Immature natural killer cell (primary cell): ENCODE measurements around the gene PRDM16. TPM values are rescaled to one million over a fixed set of nuclear protein-coding genes. Genes with fewer than 3 reads are reported as not detected.

ENCODE experiments used
- DNase-seq, 3 donors: peaks; one replicate each; pipeline ENCODE4 v3.0.0; 2022; ENCODE audit warnings: mixed read lengths in 1 of 3
- H3K27ac Mint-ChIP-seq, 6 donors: one replicate each; pipeline ENCODE4 v1.8.0; 2020; ENCODE audit warnings: mixed read lengths in 6 of 6, mild to moderate bottlenecking in 5 of 6, inconsistent platforms in 4 of 6, moderate library complexity in 3 of 6
- H3K27me3 Mint-ChIP-seq, 3 donors: one replicate each; pipeline ENCODE4 v1.8.0; 2020 to 2021; ENCODE audit warnings: low read depth in 3 of 3, mild to moderate bottlenecking in 3 of 3, mixed read lengths in 3 of 3, moderate library complexity in 3 of 3, inconsistent platforms in 1 of 3
- H3K36me3 Mint-ChIP-seq, 3 donors: one replicate each; pipeline ENCODE4 v1.8.0; 2020; ENCODE audit warnings: mixed read lengths in 3 of 3, inconsistent platforms in 2 of 3, mild to moderate bottlenecking in 2 of 3
- H3K4me1 Mint-ChIP-seq, 2 donors: one replicate each; pipeline ENCODE4 v1.8.0; 2020; ENCODE audit warnings: inconsistent platforms in 2 of 2, mild to moderate bottlenecking in 2 of 2, mixed read lengths in 2 of 2, moderate library complexity in 1 of 2
- H3K4me3 Mint-ChIP-seq, 5 donors: one replicate each; pipeline ENCODE4 v1.8.0; 2020; ENCODE audit warnings: mild to moderate bottlenecking in 5 of 5, mixed read lengths in 5 of 5, inconsistent platforms in 3 of 5, moderate library complexity in 3 of 5
- H3K9me3 Mint-ChIP-seq, 6 donors: one replicate each; pipeline ENCODE4 v1.8.0; 2020; ENCODE audit warnings: mild to moderate bottlenecking in 6 of 6, mixed read lengths in 6 of 6, inconsistent platforms in 4 of 6, moderate library complexity in 3 of 6
- polyA plus RNA-seq, 3 donors: library from polyadenylated mRNA; unstranded; fragments of 300-500 nt; fragmentation: Illumina TruSeq; gene quantifications; one replicate each; pipeline ENCODE4 v1.2.3, GENCODE V29; 2021

The PRDM16 gene
- polyA plus RNA-seq, 3 donors from 2014 or later = 0.17 to 0.29 (median 0.22) TPM

DNA sequence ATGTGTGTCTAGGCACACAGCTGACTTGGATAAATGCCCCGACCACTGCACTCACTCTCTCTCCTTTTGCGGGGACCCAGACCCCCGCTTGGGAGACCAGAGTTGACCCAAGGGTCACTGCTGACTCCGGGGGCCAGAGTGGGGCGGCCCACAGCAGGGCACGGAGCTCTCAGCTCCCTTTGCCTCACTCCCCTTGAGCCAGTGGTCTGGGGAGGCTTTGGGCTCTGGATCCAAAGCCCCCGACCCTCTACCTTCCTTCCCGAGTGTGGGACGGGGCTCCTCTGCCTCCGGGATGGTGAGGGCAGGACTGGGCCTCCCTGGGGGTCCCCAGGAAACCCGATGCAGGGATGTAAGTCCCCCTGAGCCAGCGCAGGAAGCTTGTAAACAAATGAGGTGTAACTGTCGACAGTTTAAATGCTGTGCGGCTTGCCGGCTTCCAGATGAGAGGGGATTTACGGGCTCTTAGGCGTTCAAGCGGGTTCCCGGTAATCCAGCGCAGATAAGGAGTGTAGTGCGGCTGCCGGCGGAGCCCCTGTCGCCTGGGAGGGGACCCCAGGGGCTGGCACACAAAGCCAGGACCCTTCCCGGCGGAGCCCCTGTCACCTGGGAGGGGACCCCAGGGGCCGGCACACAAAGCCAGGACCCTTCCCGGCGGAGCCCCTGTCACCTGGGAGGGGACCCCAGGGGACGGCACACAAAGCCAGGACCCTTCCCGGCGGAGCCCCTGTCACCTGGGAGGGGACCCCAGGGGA lies 40.3 kb upstream of the PRDM16 start:
- Mint-ChIP-seq H3K9me3 (no peaks in the 10 kb centered on the region), H3K4me1 (no peaks in the 10 kb centered on the region), H3K27me3 (peaks cover 0 to 2% (median 0%) of the 10 kb centered on the region in 3 donors), H3K4me3 (no peak overlapping the region), H3K27ac (no peak overlapping the region), H3K36me3 (no peaks in the 10 kb centered on the region)
- no peak for DNase-seq

DNA sequence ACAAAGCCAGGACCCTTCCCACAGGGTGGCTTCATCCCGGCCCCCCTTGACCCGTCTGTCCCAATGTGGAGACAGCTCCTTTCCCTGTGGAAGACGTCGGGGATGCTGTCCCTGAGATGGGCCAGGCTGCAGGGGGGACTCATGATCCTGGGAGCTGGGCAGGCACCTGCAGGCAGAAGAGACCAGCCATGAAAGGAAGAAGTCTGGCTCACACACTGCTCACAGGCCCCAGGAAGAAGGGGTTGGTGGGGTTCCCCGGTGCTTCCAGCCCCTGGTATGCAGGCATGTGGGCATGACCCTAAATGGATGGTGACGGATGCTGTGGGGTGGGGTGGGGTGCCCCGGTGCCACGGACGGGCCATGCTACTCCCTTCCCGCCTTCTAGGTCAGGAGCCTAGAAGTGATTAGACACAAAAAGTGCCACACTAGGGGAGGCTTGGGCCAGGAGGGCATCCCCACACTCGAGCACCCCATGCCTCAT lies 39.5 kb upstream of the PRDM16 start:
- H3K36me3 Mint-ChIP-seq = no peaks in the 10 kb centered on the region
- peaks cover 0 to 2% (median 0%) of the 10 kb centered on the region in 3 donors for H3K27me3 Mint-ChIP-seq
- no peaks in the 10 kb centered on the region for H3K4me1 Mint-ChIP-seq
- H3K4me3 Mint-ChIP-seq = no peak overlapping the region
- no peak overlapping the region for H3K27ac Mint-ChIP-seq
- DNase-seq = no peak
- no peaks in the 10 kb centered on the region for H3K9me3 Mint-ChIP-seq

- H3K4me3 Mint-ChIP-seq = no peak overlapping the region
- peaks cover 0 to 2% (median 0%) of the 10 kb centered on the region in 3 donors for H3K27me3 Mint-ChIP-seq
- no peaks in the 10 kb centered on the region for H3K36me3 Mint-ChIP-seq
- no peak for DNase-seq
- H3K4me1 Mint-ChIP-seq = no peaks in the 10 kb centered on the region
- H3K27ac Mint-ChIP-seq = no peak overlapping the region
- H3K9me3 Mint-ChIP-seq = no peaks in the 10 kb centered on the region
Observed at GRCh38 chr1:3029991-3030662, 38.9 kb upstream of the PRDM16 start.

GRCh38 chr1:3030663-3031381 lies 38.2 kb upstream of the PRDM16 start:
- Mint-ChIP-seq H3K4me3 (no peak overlapping the region), H3K27ac (no peak overlapping the region), H3K9me3 (no peaks in the 10 kb centered on the region), H3K36me3 (no peaks in the 10 kb centered on the region), H3K27me3 (peaks cover 0 to 4% (median 0%) of the 10 kb centered on the region in 3 donors), H3K4me1 (no peaks in the 10 kb centered on the region)
- DNase-seq = no peak

GRCh38 chr1:3031401-3032221 lies 37.4 kb upstream of the PRDM16 start:
- no peaks in the 10 kb centered on the region for H3K9me3 Mint-ChIP-seq
- H3K4me1 Mint-ChIP-seq = no peaks in the 10 kb centered on the region
- no peaks in the 10 kb centered on the region for H3K36me3 Mint-ChIP-seq
- H3K27ac Mint-ChIP-seq = no peak overlapping the region
- peaks cover 0 to 4% (median 0%) of the 10 kb centered on the region in 3 donors for H3K27me3 Mint-ChIP-seq
- no peak for DNase-seq
- no peak overlapping the region for H3K4me3 Mint-ChIP-seq

GRCh38 chr1:3032371-3033039 lies 36.5 kb upstream of the PRDM16 start:
- no peak overlapping the region for H3K27ac Mint-ChIP-seq
- DNase-seq = no peak
- H3K4me3 Mint-ChIP-seq = no peak overlapping the region
- H3K36me3 Mint-ChIP-seq = no peaks in the 10 kb centered on the region
- no peaks in the 10 kb centered on the region for H3K9me3 Mint-ChIP-seq
- peaks cover 0 to 4% (median 0%) of the 10 kb centered on the region in 3 donors for H3K27me3 Mint-ChIP-seq
- H3K4me1 Mint-ChIP-seq = no peaks in the 10 kb centered on the region

DNA sequence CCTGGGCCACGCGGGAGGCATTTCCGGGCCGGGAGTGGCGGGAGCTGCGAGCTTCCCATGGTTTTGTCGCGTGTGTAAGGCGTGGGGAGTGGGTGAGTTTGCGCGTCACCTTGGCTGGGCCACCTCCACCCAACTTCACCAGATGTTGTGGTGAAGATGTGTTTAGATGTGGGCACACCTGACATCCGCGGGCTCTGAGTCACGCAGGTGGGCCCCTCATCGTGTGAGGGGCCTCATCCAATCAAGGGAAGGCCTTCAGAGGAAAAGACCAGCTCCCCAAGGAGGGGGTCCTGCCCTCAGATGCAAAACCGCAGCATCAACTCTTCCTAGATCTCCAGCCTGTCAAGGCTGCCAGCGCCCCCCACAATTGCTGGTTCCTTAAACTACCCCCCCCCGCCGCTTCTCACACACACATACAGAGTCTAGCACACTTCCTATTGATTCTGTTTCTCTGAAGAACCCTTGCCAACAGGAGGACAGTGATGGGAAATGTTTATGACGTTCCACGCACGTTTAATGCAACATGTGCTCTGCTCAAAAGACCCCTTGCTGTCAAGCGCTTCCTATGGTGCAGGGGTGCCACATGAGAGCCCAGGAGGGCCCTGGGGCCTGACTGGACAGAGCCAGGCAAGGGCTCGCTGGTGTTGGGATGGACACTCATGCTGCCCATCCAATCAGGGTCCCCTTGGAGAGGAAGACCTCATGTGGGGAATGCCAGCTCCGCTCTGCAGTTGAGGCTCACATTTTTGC lies 35.8 kb upstream of the PRDM16 start:
- Mint-ChIP-seq H3K9me3 (no peaks in the 10 kb centered on the region), H3K36me3 (no peaks in the 10 kb centered on the region), H3K27ac (no peak overlapping the region), H3K27me3 (peaks cover 0 to 4% (median 2%) of the 10 kb centered on the region in 3 donors), H3K4me1 (no peaks in the 10 kb centered on the region), H3K4me3 (no peak overlapping the region)
- no peak for DNase-seq

- no peak overlapping the region for H3K27ac Mint-ChIP-seq
- no peaks in the 10 kb centered on the region for H3K4me1 Mint-ChIP-seq
- no peaks in the 10 kb centered on the region for H3K36me3 Mint-ChIP-seq
- no peak overlapping the region for H3K4me3 Mint-ChIP-seq
- H3K27me3 Mint-ChIP-seq = peaks cover 0 to 2% (median 2%) of the 10 kb centered on the region in 3 donors
- H3K9me3 Mint-ChIP-seq = no peaks in the 10 kb centered on the region
- no peak for DNase-seq
Observed at GRCh38 chr1:3033790-3034090, 35.3 kb upstream of the PRDM16 start.

- H3K4me1 Mint-ChIP-seq = no peaks in the 10 kb centered on the region
- DNase-seq = no peak
- no peak overlapping the region for H3K27ac Mint-ChIP-seq
- no peak overlapping the region for H3K4me3 Mint-ChIP-seq
- no peaks in the 10 kb centered on the region for H3K36me3 Mint-ChIP-seq
- no peaks in the 10 kb centered on the region for H3K9me3 Mint-ChIP-seq
- H3K27me3 Mint-ChIP-seq = peaks cover 0 to 2% (median 2%) of the 10 kb centered on the region in 3 donors
Observed at GRCh38 chr1:3034162-3034561, 34.8 kb upstream of the PRDM16 start.

GRCh38 chr1:3034728-3035562 lies 34.1 kb upstream of the PRDM16 start:
- Mint-ChIP-seq H3K27ac (no peak overlapping the region), H3K27me3 (peaks cover 0 to 2% (median 2%) of the 10 kb centered on the region in 3 donors), H3K4me3 (no peak overlapping the region), H3K9me3 (no peaks in the 10 kb centered on the region), H3K36me3 (no peaks in the 10 kb centered on the region), H3K4me1 (no peaks in the 10 kb centered on the region)
- DNase-seq = no peak

- Mint-ChIP-seq H3K4me1 (no peaks in the 10 kb centered on the region), H3K36me3 (no peaks in the 10 kb centered on the region), H3K27ac (no peak overlapping the region), H3K4me3 (no peak overlapping the region), H3K9me3 (no peaks in the 10 kb centered on the region), H3K27me3 (peaks cover 0 to 2% (median 2%) of the 10 kb centered on the region in 3 donors)
- no peak for DNase-seq
Observed at GRCh38 chr1:3035563-3036446, 33.2 kb upstream of the PRDM16 start.
